OCI-LY1 (cell line): ENCODE data around the gene MAP4K3.
"Not testable (repeated sequence)": the region's sequence is repeated elsewhere in the genome, so short reads cannot be mapped to it uniquely, and the experiment has no call there.

Source experiments
- H2AFZ ChIP-seq: fragments of 200-600 bp; sonication (generic), shearing (Covaris generic); 2 replicates; pipeline ENCODE4 v1.6.0; 2014; ENCODE audit warnings: antibody characterized with exemption, mild to moderate bottlenecking, low read length
- H3F3A ChIP-seq: fragments of 200-600 bp; sonication (generic), shearing (Covaris generic); 2 replicates; pipeline ENCODE4 v1.6.0; 2014; ENCODE audit warnings: mild to moderate bottlenecking, antibody characterized with exemption, low read length, moderate library complexity; ENCODE audit not compliant: insufficient read depth
- H3K27ac ChIP-seq: fragments of 200-600 bp; sonication (generic); 2 replicates; pipeline ENCODE4 v1.5.1; 2014; ENCODE audit warnings: low read length, mixed run types, mild to moderate bottlenecking, low read depth; ENCODE audit not compliant: poor library complexity, severe bottlenecking
- H3K27me3 ChIP-seq: fragments of 200-600 bp; sonication (generic); 2 replicates; pipeline ENCODE4 v1.6.0; 2014; ENCODE audit warnings: antibody characterized with exemption, mild to moderate bottlenecking, low read length, moderate library complexity; ENCODE audit not compliant: insufficient read depth
- H3K36me3 ChIP-seq: fragments of 200-600 bp; sonication (generic); 2 replicates; pipeline ENCODE4 v1.6.1; 2014; ENCODE audit warnings: mild to moderate bottlenecking, antibody characterized with exemption, low read length, moderate library complexity, mixed read lengths; ENCODE audit not compliant: insufficient read depth
- H3K4me1 ChIP-seq: fragments of 200-600 bp; sonication (generic); 2 replicates; pipeline ENCODE4 v1.5.1; 2014; ENCODE audit warnings: mild to moderate bottlenecking, low read length, moderate library complexity; ENCODE audit not compliant: insufficient read depth, severe bottlenecking
- H3K4me2 ChIP-seq: fragments of 200-600 bp; sonication (generic), shearing (Covaris generic); 2 replicates; pipeline ENCODE4 v1.6.1; 2014; ENCODE audit warnings: low read length
- H3K4me3 ChIP-seq: fragments of 200-600 bp; sonication (generic); 2 replicates; pipeline ENCODE4 v1.5.1; 2014; ENCODE audit warnings: low read length, low read depth, mild to moderate bottlenecking, mixed read lengths; ENCODE audit not compliant: poor library complexity, severe bottlenecking
- H3K79me2 ChIP-seq: fragments of 200-600 bp; shearing (Covaris generic); 2 replicates; pipeline ENCODE4 v1.6.1; 2016; ENCODE audit warnings: mixed run types, low read length, mixed read lengths; ENCODE audit not compliant: insufficient read depth
- H3K9ac ChIP-seq: fragments of 200-600 bp; sonication (generic), shearing (Covaris generic); 2 replicates; pipeline ENCODE4 v1.6.1; 2014; ENCODE audit warnings: mild to moderate bottlenecking, low read length, mixed read lengths
- H3K9me2 ChIP-seq: fragments of 200-600 bp; sonication (generic), shearing (Covaris generic); 2 replicates; pipeline ENCODE4 v1.6.1; 2014; ENCODE audit warnings: low read depth, mild to moderate bottlenecking, low read length, mixed read lengths
- H3K9me3 ChIP-seq: fragments of 200-600 bp; shearing (Covaris generic); 2 replicates; pipeline ENCODE4 v1.6.1; 2014; ENCODE audit warnings: low read length, mixed read lengths
- H4K20me1 ChIP-seq: fragments of 200-600 bp; sonication (generic), shearing (Covaris generic); 2 replicates; pipeline ENCODE4 v1.6.0; 2016; ENCODE audit warnings: mild to moderate bottlenecking, low read length; ENCODE audit not compliant: insufficient read depth
- EZH2 ChIP-seq: fragments of 200-600 bp; sonication (generic), shearing (Covaris generic); IDR thresholded peaks from 2 replicates; pipeline ENCODE4 v1.8.0; 2017; ENCODE audit warnings: borderline replicate concordance, mixed run types, mild to moderate bottlenecking, antibody characterized with exemption, low read length, moderate library complexity, mixed read lengths
- TF ChIP-seq, protein P1 (sequence below): fragments of 200-600 bp; sonication (generic), shearing (Covaris generic); IDR thresholded peaks from 2 replicates; pipeline ENCODE4 v1.5.1; 2017; ENCODE audit warnings: mild to moderate bottlenecking, antibody characterized with exemption, low read length, moderate library complexity, mixed read lengths

MAP4K3 gene

DNA sequence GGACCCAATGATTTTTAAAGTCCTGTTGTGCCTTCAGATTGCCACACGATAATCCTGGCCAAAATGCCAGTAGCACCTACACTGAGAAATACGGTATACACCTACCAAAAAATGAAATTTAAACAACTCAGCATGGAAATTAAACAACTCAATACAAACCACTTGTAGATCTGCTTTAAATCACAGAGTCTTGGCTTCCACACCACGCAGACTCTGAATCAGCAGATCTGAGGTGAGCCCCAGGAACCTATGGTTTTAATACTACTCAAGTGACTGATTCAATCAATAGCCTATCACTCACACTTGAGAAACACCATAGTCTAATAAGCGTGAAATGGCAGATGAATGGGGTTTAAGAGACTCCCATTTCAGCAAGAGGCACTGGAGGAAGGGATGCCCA lies 46.9 kb downstream of the MAP4K3 start:
- Histone ChIP-seq H3K4me2 (no peak overlapping the region), H3K4me3 (no peak overlapping the region)

DNA sequence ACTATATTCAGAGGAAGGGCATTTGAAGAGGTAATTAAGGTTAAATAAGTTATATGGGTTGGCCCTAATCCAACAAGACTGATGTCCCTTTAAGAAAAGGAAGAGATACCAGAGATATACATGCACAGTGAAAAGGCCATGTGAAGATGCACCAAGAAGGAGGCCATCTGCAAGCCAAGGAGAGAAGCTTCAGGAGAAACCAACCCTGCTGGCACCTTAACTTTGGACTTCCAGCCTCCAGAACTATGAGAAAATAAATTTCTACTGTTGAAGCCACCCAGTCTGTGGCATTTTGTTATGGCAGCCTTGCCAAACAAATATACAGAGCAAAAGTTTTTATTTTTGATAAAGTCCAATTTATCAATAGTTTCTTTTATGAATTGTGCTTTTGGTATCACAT lies 51.0 kb downstream of the MAP4K3 start:
- no peaks in the 10 kb centered on the region for H3K9me2 ChIP-seq
- no peak overlapping the region for H3K4me3 ChIP-seq
- no peak overlapping the region for H3K9ac ChIP-seq
- no peaks in the 10 kb centered on the region for H3K36me3 ChIP-seq
- no peaks in the 10 kb centered on the region for H4K20me1 ChIP-seq
- H2AFZ ChIP-seq, result no peak overlapping the region
- H3K4me2 ChIP-seq, result no peak overlapping the region
- peaks cover 20% of the 10 kb centered on the region for H3K79me2 ChIP-seq
- no peaks in the 10 kb centered on the region for H3K27me3 ChIP-seq
- H3K4me1 ChIP-seq, result peaks cover 2% of the 10 kb centered on the region
- H3K27ac ChIP-seq, result no peak overlapping the region
- no peaks in the 10 kb centered on the region for H3F3A ChIP-seq
- H3K9me3 ChIP-seq, result 0 out of 2 replicates have a peak, but pooled peaks cover 2% of the 10 kb centered on the region
- TF ChIP-seq EZH2, result no peak
- TF ChIP-seq, protein P1, sequence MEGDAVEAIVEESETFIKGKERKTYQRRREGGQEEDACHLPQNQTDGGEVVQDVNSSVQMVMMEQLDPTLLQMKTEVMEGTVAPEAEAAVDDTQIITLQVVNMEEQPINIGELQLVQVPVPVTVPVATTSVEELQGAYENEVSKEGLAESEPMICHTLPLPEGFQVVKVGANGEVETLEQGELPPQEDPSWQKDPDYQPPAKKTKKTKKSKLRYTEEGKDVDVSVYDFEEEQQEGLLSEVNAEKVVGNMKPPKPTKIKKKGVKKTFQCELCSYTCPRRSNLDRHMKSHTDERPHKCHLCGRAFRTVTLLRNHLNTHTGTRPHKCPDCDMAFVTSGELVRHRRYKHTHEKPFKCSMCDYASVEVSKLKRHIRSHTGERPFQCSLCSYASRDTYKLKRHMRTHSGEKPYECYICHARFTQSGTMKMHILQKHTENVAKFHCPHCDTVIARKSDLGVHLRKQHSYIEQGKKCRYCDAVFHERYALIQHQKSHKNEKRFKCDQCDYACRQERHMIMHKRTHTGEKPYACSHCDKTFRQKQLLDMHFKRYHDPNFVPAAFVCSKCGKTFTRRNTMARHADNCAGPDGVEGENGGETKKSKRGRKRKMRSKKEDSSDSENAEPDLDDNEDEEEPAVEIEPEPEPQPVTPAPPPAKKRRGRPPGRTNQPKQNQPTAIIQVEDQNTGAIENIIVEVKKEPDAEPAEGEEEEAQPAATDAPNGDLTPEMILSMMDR, result no peak

More for the DNA sequence above, 46.9 kb downstream of the MAP4K3 start:
- Histone ChIP-seq H3K79me2 (peaks cover 25% of the 10 kb centered on the region), H4K20me1 (no peaks in the 10 kb centered on the region), H3K4me1 (no peaks in the 10 kb centered on the region), H3K27ac (no peak overlapping the region), H3F3A (no peaks in the 10 kb centered on the region), H3K9me3 (0 out of 2 replicates have a peak, but pooled peaks cover 2% of the 10 kb centered on the region), H3K9me2 (no peaks in the 10 kb centered on the region), H3K9ac (no peak overlapping the region), H2AFZ (no peak overlapping the region), H3K27me3 (no peaks in the 10 kb centered on the region), H3K36me3 (no peaks in the 10 kb centered on the region)
- no peak for TF ChIP-seq EZH2
- TF ChIP-seq, protein P1, result no peak

DNA sequence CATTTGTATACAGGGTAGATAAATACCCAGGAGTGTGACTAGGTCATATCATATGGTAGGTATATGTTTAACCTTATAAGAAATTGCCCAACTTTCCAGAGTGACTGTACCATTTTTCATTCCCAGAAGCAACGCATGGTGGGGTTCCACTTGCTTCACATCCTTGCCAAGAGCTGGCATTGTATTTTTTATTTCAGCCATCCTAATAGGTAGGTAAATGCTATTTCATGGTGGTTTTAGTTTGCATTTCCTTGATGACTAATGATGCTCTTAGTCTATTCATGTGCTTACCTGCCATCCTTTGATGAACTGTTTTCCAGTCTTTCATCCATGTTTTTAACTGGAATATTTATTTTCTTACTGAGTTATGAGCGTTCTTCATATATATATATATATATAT lies 51.9 kb downstream of the MAP4K3 start:
- Histone ChIP-seq H3F3A (no peaks in the 10 kb centered on the region), H3K79me2 (peaks cover 20% of the 10 kb centered on the region), H3K9me3 (0 out of 2 replicates have a peak, but pooled peaks cover 2% of the 10 kb centered on the region), H3K27ac (no peak overlapping the region), H3K27me3 (no peaks in the 10 kb centered on the region), H4K20me1 (no peaks in the 10 kb centered on the region), H3K36me3 (no peaks in the 10 kb centered on the region), H3K4me3 (no peak overlapping the region), H2AFZ (no peak overlapping the region), H3K4me1 (peaks cover 10% of the 10 kb centered on the region), H3K9me2 (no peaks in the 10 kb centered on the region), H3K4me2 (no peak overlapping the region), H3K9ac (no peak overlapping the region)
- no peak for TF ChIP-seq EZH2
- TF ChIP-seq, protein P1, result no peak

DNA sequence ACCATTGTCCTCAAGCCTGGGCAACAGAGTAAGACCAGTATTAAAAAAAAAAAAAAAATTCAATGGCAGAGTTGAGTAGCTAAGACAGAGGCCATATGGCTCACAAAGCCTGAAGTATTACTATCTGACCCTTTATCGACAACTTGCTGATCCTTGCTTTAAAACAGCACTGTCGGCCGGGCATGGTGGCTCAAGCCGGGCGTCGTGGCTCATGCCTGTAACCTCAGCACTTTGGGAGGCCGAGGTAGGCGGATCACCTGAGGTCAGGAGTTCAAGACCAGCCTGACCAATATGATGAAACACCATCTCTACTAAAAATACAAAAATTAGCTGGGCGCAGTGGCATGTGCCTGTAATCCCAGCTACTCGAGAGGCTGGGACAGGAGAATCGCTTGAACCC lies 53.0 kb downstream of the MAP4K3 start:
- not testable (repeated sequence) for H3K9me2 ChIP-seq, H3K9me3 ChIP-seq, H3K4me3 ChIP-seq, H4K20me1 ChIP-seq, H3K27ac ChIP-seq, H3K27me3 ChIP-seq, H3K36me3 ChIP-seq, H3K9ac ChIP-seq, H3F3A ChIP-seq, H2AFZ ChIP-seq, H3K4me2 ChIP-seq
- Histone ChIP-seq H3K4me1 (peaks cover 15% of the 10 kb centered on the region), H3K79me2 (peaks cover 20% of the 10 kb centered on the region)
